Activated naive CD4-positive, alpha-beta T cell treated with anti-CD3 and anti-CD28 coated beads, Interleukin-2, amount 10 ng/mL, durations not matched to agents 5 hours and 36 hours (primary cell): Measurements from ENCODE around the gene DESI1. TPM values are rescaled to one million over a fixed set of nuclear protein-coding genes. Genes with fewer than 3 reads are reported as not detected.

ENCODE experiments used
- total RNA-seq, 2 experiments: library from RNA; stranded (reverse); gene quantifications; one replicate each; pipeline ENCODE4 v1.2.3, GENCODE V29; 2021

The DESI1 gene
- 10 to 100 TPM; 32.4 to 32.5 TPM for total RNA-seq

GRCh38 chr22:41620589-41621098 lies at the start of gene DESI1:
TSS of gene DESI1 (minus strand) at chr22:41621043. CDS start at chr22:41620839, 204 bp downstream.

DNA sequence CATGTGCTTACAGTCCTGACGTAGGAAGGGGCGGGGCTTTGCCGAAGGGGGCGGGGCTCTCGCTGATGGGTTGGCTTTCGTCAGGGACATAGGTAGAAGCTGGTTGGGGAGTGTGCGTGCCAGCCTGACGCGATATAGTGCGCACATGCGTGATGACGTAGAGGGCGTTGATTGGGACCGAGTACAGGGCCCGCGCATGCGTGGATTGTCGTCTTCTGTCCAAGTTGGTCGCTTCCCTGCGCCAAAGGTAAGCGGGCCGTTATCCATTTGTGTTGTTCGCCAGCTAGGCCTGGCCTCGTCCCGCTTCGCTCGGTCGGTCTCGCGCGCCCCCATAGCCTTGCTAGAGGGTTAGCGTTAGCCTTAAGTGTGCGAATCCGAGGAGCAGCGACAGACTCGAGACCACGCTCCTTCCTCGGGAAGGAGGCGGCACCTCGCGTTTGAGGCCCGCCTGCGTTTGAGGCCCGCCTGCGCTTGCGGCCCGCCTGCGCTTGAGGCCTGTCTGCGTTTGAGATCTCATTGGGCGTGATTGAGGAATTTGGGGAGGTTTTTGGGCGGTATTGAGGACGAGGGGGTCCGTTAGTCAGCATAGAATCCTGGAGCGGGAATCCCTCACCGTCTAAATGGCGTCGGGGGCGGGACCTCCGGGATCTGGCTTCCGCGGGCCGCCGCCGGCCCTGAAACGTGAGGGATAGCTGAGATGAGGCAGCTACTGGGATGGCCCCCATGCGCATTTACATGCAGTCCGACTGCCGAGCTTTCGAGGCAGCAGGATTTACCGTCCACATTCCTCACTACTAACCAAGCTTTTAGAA lies 462 bp upstream of the DESI1 start, which contains the start of gene XRCC6:
XRCC6 (plus strand) TSS at position 197 of the 812 bp plus-strand sequence. CDS start 710 bp downstream, outside the sequence.

DNA sequence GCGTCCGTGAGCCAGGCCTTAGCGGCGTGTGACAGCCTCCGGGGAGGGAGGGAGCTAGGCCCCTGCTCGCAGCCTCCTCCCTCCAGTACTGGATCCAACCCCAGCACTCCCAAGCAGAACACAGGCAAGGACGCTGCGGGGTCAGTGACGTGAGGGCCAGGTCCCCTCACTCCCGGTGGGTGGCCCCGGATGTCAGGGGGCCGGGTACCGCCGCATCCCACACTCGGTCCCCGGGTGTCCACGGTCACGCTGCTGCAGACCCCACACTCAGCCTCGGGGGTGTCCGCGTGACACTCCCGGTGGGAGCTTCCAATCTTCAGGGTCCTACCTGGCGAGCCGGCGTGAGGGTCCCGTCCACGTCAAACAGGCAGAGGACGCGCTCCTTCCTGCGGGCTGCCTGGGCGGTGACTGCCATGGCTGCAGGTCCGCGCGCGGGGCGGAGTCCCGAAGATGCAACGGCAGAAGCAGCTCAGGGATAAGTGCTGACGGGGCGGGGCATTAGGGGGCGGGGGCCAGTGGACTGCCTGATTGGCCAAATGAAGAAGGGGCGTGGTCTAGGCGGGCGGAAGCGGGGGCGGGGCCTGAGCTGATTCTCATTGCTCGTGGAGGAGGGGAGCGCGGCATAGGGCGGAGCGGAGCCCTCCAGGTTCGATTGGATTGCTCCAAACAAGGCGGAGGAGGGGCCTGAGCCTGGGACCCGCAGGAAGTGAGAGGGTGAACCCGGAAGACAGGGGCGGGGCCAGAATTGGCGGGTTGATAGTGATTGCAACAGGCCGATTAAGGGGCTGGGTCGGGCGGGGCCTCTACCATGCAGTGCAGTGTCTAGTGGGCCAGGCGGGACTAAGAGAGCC lies 31.2 kb downstream of the DESI1 start, which contains the start of gene PMM1:
PMM1 (minus strand) TSS at position 450 of the 851 bp plus-strand sequence; CDS start at position 415, 35 bp downstream.

Other genes with a start within 250 kb of the DESI1 start
- 1 to 10 TPM; 2.2 to 2.8 TPM for gene TEF, start 239.1 kb downstream of the DESI1 start, total RNA-seq
- 10 to 100 TPM; 33.0 to 33.4 TPM for gene TOB2, start 174.2 kb downstream of the DESI1 start, total RNA-seq
- 10 to 100 TPM; 46.5 to 48.1 TPM for gene PHF5A, start 152.4 kb downstream of the DESI1 start, total RNA-seq
- 10 to 100 TPM; 65.1 to 65.5 TPM for gene ACO2, start 151.9 kb downstream of the DESI1 start, total RNA-seq
- 10 to 100 TPM; 27.3 to 29.5 TPM for gene POLR3H, start 76.6 kb downstream of the DESI1 start, total RNA-seq
- not detected for gene CSDC2, start 60.0 kb downstream of the DESI1 start, total RNA-seq
- gene PMM1, start 31.2 kb downstream of the DESI1 start, total RNA-seq = 10 to 100 TPM; 34.0 to 38.7 TPM
- 100 to 1,000 TPM; 222 to 232 TPM for gene XRCC6, start 252 bp upstream of the DESI1 start, total RNA-seq
- 100 to 1,000 TPM; 155 TPM for gene SNU13, start 67.8 kb upstream of the DESI1 start, total RNA-seq
- 10 to 100 TPM; 56.0 to 70.4 TPM for gene MEI1, start 78.5 kb upstream of the DESI1 start, total RNA-seq
- gene CCDC134, start 179.6 kb upstream of the DESI1 start, total RNA-seq = 10 to 100 TPM; 15.7 to 16.9 TPM
- gene SREBF2, start 212.1 kb upstream of the DESI1 start, total RNA-seq = 100 to 1,000 TPM; 146 to 148 TPM